HepG2 (cell line): ENCODE results near the gene TRERF1. TPM values are rescaled to one million over a fixed set of nuclear protein-coding genes. Genes with fewer than 3 reads are reported as not detected.

Source experiments
- ATAC-seq: fragments of 200-7000 bp; cut with Tn5 transposase; 3 replicates; pipeline ENCODE4 v1.9.1; 2020; ENCODE audit warnings: mild to moderate bottlenecking, moderate library complexity
- BruUV-seq: library from RNA; stranded (reverse); fragments of 400-500 nt; replicated peaks from 2 replicates; lab custom pipeline; 2021; lab: Mats Ljungman, UMichigan
- CTCF ChIA-PET: fragments of 300-600 bp; formaldehyde crosslinking; extraction: SDS; loops from one replicate; lab custom pipeline; 2021; ENCODE audit warnings: low total read pairs, inconsistent platforms, low intra/inter-chr PET ratio; lab: Yijun Ruan, JAX
- POLR2A ChIA-PET: fragments of 350-600 bp; sonication (Branson Sonifier 250); formaldehyde crosslinking; loops from one replicate; lab custom pipeline; 2020; ENCODE audit warnings: antibody characterized with exemption, inconsistent platforms; lab: Yijun Ruan, JAX
- DNase-seq: peaks from one replicate; pipeline ENCODE4 v3.0.0-alpha.2; 2015; ENCODE audit warnings: low spot score
- FAIRE-seq: peaks from 3 replicates; lab custom pipeline; 2011; peaks lifted over from hg19 to GRCh38; lab: Jason Lieb, UNC
- H2AFZ ChIP-seq: one replicate; pipeline ENCODE4 v1.6.1; 2011; ENCODE audit warnings: low read length, inconsistent platforms
- H3K27ac ChIP-seq: fragments of 300-600 bp; 3 replicates; pipeline ENCODE4 v1.8.0; 2011; ENCODE audit warnings: mixed run types, mild to moderate bottlenecking, mixed read lengths, low read length, inconsistent platforms; ENCODE audit not compliant: insufficient read depth; ENCODE audit errors: extremely low read length
- H3K27me3 ChIP-seq, 2 experiments: fragments of 200-600 bp in 1 of 2; 2 replicates in 1 of 2; 3 replicates in 1 of 2; pipeline versions ENCODE4 v1.6.0 to v1.8.0; 2011; ENCODE audit warnings: low read length in 2 of 2, mild to moderate bottlenecking in 2 of 2, moderate library complexity in 2 of 2, inconsistent platforms in 1 of 2; ENCODE audit not compliant: insufficient read depth in 2 of 2, control insufficient read depth in 1 of 2
- H3K36me3 ChIP-seq, 2 experiments: fragments of 200-600 bp in 1 of 2; replicated peaks in 1 of 2; 2 replicates in 1 of 2; 3 replicates in 1 of 2; pipeline versions ENCODE4 v1.5.1 to v1.8.0; 2011; ENCODE audit warnings: low read length in 2 of 2, inconsistent platforms in 1 of 2; ENCODE audit not compliant: insufficient read depth in 2 of 2, control insufficient read depth in 1 of 2
- H3K4me1 ChIP-seq: 2 replicates; pipeline ENCODE4 v1.5.1; 2012; ENCODE audit warnings: low read length, inconsistent platforms; ENCODE audit not compliant: insufficient read depth
- H3K4me2 ChIP-seq: 2 replicates; pipeline ENCODE4 v1.6.0; 2011; ENCODE audit warnings: low read depth, low read length, inconsistent platforms
- H3K4me3 ChIP-seq, 3 experiments: fragments of 200-600 bp in 1 of 3; sonication (generic), shearing (Covaris generic) in 1 of 3; replicated peaks in 1 of 3; 2 replicates each; pipeline ENCODE4 v1.5.1; 2011 to 2016; ENCODE audit warnings: low read length in 3 of 3, inconsistent platforms in 2 of 3, low read depth in 2 of 3, mild to moderate bottlenecking in 2 of 3, control low read depth in 1 of 3, mixed read lengths in 1 of 3; ENCODE audit not compliant: insufficient read depth in 1 of 3
- H3K79me2 ChIP-seq: one replicate; pipeline ENCODE4 v1.6.1; 2011; ENCODE audit warnings: low read length, inconsistent platforms; ENCODE audit not compliant: insufficient read depth
- H3K9ac ChIP-seq: 2 replicates; pipeline ENCODE4 v1.6.0; 2011; ENCODE audit warnings: mild to moderate bottlenecking, low read depth, low read length, inconsistent platforms; ENCODE audit not compliant: insufficient read depth
- H3K9me3 ChIP-seq: 2 replicates; pipeline ENCODE4 v1.5.1; 2012; ENCODE audit warnings: mild to moderate bottlenecking, low read length
- H4K20me1 ChIP-seq: 2 replicates; pipeline ENCODE4 v1.6.0; 2011; ENCODE audit warnings: inconsistent platforms, mild to moderate bottlenecking, low read length, moderate library complexity; ENCODE audit not compliant: insufficient read depth
- ATF6 ChIP-seq: sonication (generic); formaldehyde crosslinking; conservative IDR thresholded peaks from 2 replicates; pipeline ENCODE4 v1.4.0; 2020; ENCODE audit warnings: missing genetic modification reagents
- ZNF318 ChIP-seq: sonication (generic); formaldehyde crosslinking; IDR thresholded peaks from 2 replicates; pipeline ENCODE4 v1.4.0; 2020; ENCODE audit warnings: mild to moderate bottlenecking, missing genetic modification reagents
- ZNF441 ChIP-seq: sonication (generic); formaldehyde crosslinking; IDR thresholded peaks from 2 replicates; pipeline ENCODE4 v1.7.0; 2021; ENCODE audit warnings: missing genetic modification reagents, borderline replicate concordance
- ZNF546 ChIP-seq: sonication (generic); formaldehyde crosslinking; conservative IDR thresholded peaks from 2 replicates; pipeline ENCODE4 v1.8.1; 2023; ENCODE audit warnings: mild to moderate bottlenecking, missing genetic modification reagents
- in situ Hi-C: cut with HindIII; loops from 2 replicates; pipeline ENCODE4 v1.10.0; 2017; ENCODE audit warnings: low pct_unique_long_range_greater_than_20kb; ENCODE audit not compliant: extremely low pct_ligation_motif_present
- intact Hi-C: fragments of 100-400 bp; cut with micrococcal nuclease; formaldehyde crosslinking; loops from one replicate; pipeline ENCODE4 v1.10.0; 2022; ENCODE audit not compliant: unreplicated experiment
- polyA plus RNA-seq, 8 experiments: library from polyadenylated mRNA; depleted of rRNA in 3 of 8; stranded (reverse) in 7 of 8; unstranded in 1 of 8; fragments of >200 nt; fragmentation: Illumina TruSeq in 4 of 8; extraction: Trizol in 4 of 8; gene quantifications; 2 replicates each; pipeline versions ENCODE4 v1.2.1 to v1.2.3, GENCODE V29; 2011 to 2016; ENCODE audit warnings: low read depth in 4 of 8, missing spikeins in 1 of 8, mixed read lengths in 1 of 8; ENCODE audit not compliant: insufficient read depth in 1 of 8
- total RNA-seq, 5 experiments: library from RNA; depleted of rRNA; stranded (reverse); fragments of >200 nt; fragmentation: Illumina TruSeq; extraction: Trizol; gene quantifications; 2 replicates each; pipeline ENCODE4 v1.2.3, GENCODE V29; 2016; ENCODE audit warnings: low read depth in 1 of 5

Gene TRERF1
- total and polyA plus RNA-seq, 2 of the 13 experiments (the other 11 are each of a cell fraction or from before 2014, with no cell fraction given) = 0.02 TPM; not detected in 1

- TF ChIP-seq ZNF318 (CRISPR knock-in tag) = no peak
- TF ChIP-seq ZNF441 = no peak
- TF ChIP-seq, all 625 proteins: peak for 0
These were observed 226.3 kb downstream of the TRERF1 start (continued) for GRCh38 chr6:42225419-42225818.

- in situ Hi-C loops (loop anchor here (5.0 kb wide), 1 partner anchor 58 kb away; no protein-coding TSS in a partner anchor), intact Hi-C loops (no loop called here)
- ChIA-PET CTCF (no interaction called here), POLR2A (no interaction called here)
- Histone ChIP-seq H3K27me3 (no peaks in the 10 kb centered on the region), H2AFZ (no peak overlapping the region), H3K27ac (no peak overlapping the region), H3K4me2 (no peak overlapping the region), H3K9ac (no peak overlapping the region), H3K79me2 (no peaks in the 10 kb centered on the region), H3K4me1 (peaks cover 70% of the 10 kb centered on the region), H3K4me3 (no peak overlapping the region), H3K9me3 (no peaks in the 10 kb centered on the region), H3K36me3 (no peaks in the 10 kb centered on the region), H4K20me1 (no peaks in the 10 kb centered on the region)
- no peak for FAIRE-seq
- BruUV-seq = no TSS peak
- no peak for ATAC-seq
- TF ChIP-seq ATF6 (CRISPR knock-in tag) = no peak
- no peak for TF ChIP-seq ZNF546 (CRISPR knock-in tag)
- DNase-seq = no peak
These were observed 226.7 kb downstream of the TRERF1 start for GRCh38 chr6:42225029-42225339.
